PFSK-1 (cell line): ENCODE data around the gene TMEM42.

Experiments
- FOXP2 ChIP-seq: optimal IDR thresholded peaks from 2 replicates; pipeline ENCODE3; 2011; ENCODE audit warnings: borderline replicate concordance, control low read depth, inconsistent platforms; ENCODE audit not compliant: insufficient read depth; ENCODE audit errors: extremely low read length, extremely low read depth
- POLR2AphosphoS5 ChIP-seq: IDR thresholded peaks from 2 replicates; pipeline ENCODE4 v1.6.1; 2012; ENCODE audit warnings: low read depth, mild to moderate bottlenecking, control low read depth, low read length, moderate library complexity
- REST ChIP-seq, 2 experiments: IDR thresholded peaks; 2 replicates each; pipeline versions ENCODE4 v1.6.1 to v1.8.0; 2011 to 2012; ENCODE audit warnings: low read depth in 2 of 2, low read length in 2 of 2, control low read depth in 1 of 2, inconsistent platforms in 1 of 2, mild to moderate bottlenecking in 1 of 2, moderate library complexity in 1 of 2; ENCODE audit not compliant: insufficient read depth in 1 of 2
- SIN3A ChIP-seq: IDR thresholded peaks from 2 replicates; pipeline ENCODE4 v1.6.1; 2012; ENCODE audit warnings: mild to moderate bottlenecking, low read length, moderate library complexity, borderline replicate concordance; ENCODE audit not compliant: insufficient read depth
- TAF1 ChIP-seq: IDR thresholded peaks from 2 replicates; pipeline ENCODE4 v1.6.1; 2012; ENCODE audit warnings: low read length, control low read depth, borderline replicate concordance; ENCODE audit not compliant: insufficient read depth

Gene TMEM42

GRCh38 chr3:44896440-44896839 is 34.7 kb downstream of the TMEM42 start:
- TF ChIP-seq SIN3A (no peak), TAF1 (no peak), REST (IDR thresholded peaks at IDR 0.05; ENCODE audit: insufficient read depth in 1 of 2, low read depth in 2 of 2, low read length in 2 of 2) (no peak), POLR2AphosphoS5 (no peak), FOXP2 (no peak)

DNA sequence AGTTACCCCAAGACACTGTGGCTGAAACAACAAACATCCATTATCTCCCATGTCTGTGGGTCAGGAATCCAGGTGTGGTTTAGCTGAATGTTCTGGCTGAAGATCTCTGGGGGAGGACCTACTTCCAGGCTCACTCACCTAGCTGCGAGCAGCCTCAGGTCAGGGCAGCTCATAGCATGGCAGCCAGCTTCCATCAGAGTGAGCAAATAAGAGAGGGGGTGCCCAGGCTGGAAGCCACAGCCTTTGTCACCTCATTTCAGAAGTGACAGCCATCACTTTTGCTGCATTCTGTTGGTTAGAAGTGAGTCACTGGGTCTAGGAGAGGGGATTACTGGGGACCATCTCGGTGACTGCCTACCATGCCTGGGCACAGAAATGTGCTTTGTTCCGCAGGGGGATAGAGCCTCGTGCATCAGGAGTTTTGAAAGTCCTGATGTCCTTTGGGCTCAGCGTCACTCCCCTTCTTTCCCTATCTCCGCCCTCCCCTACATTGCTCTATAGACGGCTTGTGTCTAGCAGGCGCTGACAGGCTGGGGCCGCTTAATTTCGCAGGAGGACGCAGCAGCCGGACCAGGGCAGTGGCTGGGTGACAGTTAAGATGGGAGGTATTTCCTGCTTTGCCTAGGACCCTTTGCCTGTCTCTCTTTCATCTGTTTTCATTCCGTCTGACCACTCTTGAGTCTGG is 38.1 kb downstream of the TMEM42 start:
- no peak for TF ChIP-seq FOXP2
- no peak for TF ChIP-seq REST (IDR thresholded peaks at IDR 0.05; ENCODE audit: insufficient read depth in 1 of 2, low read depth in 2 of 2, low read length in 2 of 2)
- TF ChIP-seq POLR2AphosphoS5: no peak
- TF ChIP-seq TAF1: no peak
- no peak for TF ChIP-seq SIN3A

DNA sequence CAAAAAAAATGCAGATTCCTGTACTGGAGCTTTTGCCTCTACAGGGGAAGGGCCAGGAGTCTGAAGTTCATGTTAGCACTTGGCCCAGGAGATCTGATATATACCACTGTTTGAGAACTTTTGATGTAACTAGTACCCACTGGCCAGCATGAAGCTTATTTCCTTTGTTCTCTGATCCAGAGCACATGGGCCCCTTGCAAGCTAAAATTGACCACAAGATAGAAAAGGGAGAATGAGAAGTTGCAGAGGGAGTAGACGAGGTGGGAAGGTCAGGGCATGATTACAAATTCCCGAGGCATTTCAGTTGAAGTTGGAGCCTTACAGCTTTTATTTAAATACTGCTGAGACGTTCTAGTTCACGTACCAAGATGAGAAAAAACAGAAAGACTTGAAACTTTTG is 40.9 kb downstream of the TMEM42 start:
- no peak for TF ChIP-seq REST (IDR thresholded peaks at IDR 0.05; ENCODE audit: insufficient read depth in 1 of 2, low read depth in 2 of 2, low read length in 2 of 2)
- no peak for TF ChIP-seq POLR2AphosphoS5
- TF ChIP-seq SIN3A: no peak
- TF ChIP-seq TAF1: no peak
- no peak for TF ChIP-seq FOXP2

DNA sequence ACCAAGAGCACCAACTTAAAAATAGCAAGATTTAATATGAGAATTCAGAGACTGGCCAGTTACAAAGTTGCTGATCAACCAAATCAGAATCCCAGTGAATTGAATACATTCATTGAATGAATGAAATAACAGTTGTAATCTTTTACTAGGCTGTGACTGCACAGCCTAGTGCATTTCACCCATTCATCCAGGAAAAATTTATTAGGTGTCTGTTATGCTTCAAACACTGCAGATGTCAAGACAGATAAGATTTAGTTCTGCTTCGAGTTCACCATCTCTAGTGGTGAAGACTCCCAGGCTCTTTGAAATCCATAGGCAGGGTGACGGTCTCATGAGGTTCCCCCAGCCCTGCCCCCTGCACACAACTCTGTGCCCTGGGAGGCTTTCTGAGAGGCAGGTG is 41.6 kb downstream of the TMEM42 start:
- TF ChIP-seq POLR2AphosphoS5 (no peak), REST (IDR thresholded peaks at IDR 0.05; ENCODE audit: insufficient read depth in 1 of 2, low read depth in 2 of 2, low read length in 2 of 2) (no peak)

DNA sequence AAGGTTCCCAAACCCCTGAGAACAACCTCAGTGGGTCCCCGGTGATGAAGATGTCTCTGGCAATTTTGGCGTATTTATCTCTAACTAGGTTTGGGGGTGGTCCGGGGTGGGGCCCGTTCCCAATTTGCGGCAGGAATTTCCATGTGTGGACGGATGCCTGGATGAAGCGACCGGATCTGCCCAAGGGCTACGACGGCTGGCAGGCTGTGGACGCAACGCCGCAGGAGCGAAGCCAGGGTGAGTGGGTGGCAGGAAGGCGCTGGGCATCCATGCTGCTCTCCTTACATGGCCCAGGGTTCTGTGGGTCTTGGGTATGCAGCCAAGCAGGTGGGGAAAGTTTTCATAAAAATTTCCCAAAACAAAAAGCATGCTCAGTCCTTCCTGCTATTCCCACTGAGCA is 42.0 kb downstream of the TMEM42 start:
- no peak for TF ChIP-seq REST (IDR thresholded peaks at IDR 0.05; ENCODE audit: insufficient read depth in 1 of 2, low read depth in 2 of 2, low read length in 2 of 2)
- no peak for TF ChIP-seq TAF1
- TF ChIP-seq SIN3A: no peak
- no peak for TF ChIP-seq FOXP2
- TF ChIP-seq POLR2AphosphoS5: no peak
